Skin of body (tissue), 2 donors: ENCODE measurements around the gene AFAP1L2. TPM values are rescaled to one million over a fixed set of nuclear protein-coding genes. Genes with fewer than 3 reads are reported as not detected.

ENCODE experiments used
- DNase-seq: peaks from one replicate; lab custom pipeline; 2025; lab: John Stamatoyannopoulos, UW
- total RNA-seq: library from RNA; depleted of rRNA; stranded (reverse); fragments of >200 nt; gene quantifications from one replicate; pipeline ENCODE4 v1.2.3, GENCODE V29; 2014

The AFAP1L2 gene
- total RNA-seq, 1 donor from 2014 or later, result 24.9 TPM

DNA sequence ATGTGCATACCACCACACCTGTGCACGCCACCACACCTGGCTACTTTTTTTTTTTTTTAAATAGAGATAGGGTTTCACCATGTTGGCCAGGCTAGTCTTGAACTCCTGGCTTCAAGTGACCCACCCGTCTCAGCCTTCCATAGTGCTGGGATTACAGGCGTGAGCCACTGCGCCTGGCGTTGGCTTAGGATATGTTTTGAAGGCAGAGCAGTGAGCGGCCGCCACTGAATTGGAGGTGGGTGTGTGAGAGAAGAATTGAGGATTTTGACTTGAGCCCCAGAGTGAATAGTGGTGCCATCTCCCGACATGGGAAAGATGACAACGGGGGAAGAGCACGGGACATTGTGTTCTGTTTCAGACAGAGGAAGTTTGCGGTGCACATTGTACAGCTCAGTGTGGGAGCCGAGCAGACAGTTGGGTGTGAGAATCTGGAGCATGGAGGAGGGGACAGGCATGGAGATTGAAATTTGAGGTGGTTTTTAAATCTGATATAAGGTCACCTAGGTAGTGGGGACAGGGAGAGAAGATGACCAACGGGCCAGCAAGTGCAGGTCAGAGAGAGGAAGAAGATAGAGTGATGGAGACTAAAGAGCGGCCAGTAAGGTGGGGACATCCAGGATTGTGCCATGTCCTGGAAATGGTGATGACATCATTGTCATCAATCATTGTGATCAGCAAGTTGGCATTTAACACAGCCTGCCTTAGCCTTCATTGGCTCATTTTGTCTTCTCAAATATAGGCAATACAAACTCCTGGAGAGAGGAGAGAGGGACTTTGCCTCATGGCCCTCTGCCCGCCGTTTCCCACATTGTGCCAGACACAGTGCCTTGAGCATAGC is 129.5 kb downstream of the AFAP1L2 start:
- no peak for DNase-seq

- no peak for DNase-seq
These were observed 130.4 kb downstream of the AFAP1L2 start for GRCh38 chr10:114273910-114274309.

DNA sequence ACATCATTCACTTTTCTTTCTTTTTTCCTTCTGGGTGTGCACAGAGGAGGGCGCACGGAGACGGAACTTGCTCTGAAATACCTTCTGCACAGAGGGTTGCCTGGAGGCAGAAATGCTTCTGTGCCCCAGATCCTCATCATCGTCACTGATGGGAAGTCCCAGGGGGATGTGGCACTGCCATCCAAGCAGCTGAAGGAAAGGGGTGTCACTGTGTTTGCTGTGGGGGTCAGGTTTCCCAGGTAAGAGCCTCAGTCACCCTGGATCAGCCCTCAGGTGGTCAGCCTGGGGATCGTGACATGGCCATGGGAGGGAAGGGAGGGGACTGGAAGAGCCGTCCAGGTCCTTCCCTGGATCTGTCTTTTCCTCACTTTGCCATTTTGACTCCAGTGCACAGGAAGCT is 131.6 kb downstream of the AFAP1L2 start:
- no peak for DNase-seq

DNA sequence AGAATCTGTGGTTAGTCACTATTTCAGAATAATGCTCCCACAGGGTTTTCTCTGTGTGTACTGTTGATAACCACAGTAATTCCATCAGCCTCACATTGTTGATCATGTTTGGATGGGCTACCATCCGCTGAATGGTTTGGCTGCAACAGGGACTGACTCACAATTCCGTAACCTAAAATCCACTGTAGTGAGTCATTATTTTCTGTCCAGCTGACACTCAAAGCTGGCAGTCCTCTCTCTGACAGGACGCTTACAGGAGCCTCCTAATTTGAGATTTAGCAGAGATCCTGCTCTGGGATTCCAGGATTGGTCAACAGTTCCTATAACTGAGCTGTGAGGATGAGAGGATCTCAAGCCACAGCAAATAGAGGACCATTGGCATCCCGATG is 132.5 kb downstream of the AFAP1L2 start:
- DNase-seq, result no peak

GRCh38 chr10:114271075-114271778 is 133.1 kb downstream of the AFAP1L2 start:
- peak; percentile 8 for DNase-seq

DNA sequence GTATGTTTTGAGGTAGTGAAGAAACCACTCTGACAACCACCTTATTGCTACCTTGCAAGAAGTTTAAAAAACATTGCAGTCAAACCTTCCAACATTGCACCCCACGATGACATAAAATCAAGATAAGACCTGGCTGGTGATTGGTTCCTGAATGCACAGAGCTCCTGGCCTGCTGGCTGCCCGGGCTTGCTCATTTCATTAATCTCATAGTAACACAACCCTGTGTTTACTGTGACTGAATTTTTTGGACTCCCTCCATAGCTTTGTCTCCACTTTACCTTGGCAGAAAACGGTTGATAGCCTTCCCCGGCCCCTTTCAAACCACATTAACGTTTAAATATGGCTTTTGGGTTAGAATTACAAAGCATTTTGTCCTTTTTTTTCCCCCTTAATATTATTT is 137.8 kb downstream of the AFAP1L2 start:
- no peak for DNase-seq

DNA sequence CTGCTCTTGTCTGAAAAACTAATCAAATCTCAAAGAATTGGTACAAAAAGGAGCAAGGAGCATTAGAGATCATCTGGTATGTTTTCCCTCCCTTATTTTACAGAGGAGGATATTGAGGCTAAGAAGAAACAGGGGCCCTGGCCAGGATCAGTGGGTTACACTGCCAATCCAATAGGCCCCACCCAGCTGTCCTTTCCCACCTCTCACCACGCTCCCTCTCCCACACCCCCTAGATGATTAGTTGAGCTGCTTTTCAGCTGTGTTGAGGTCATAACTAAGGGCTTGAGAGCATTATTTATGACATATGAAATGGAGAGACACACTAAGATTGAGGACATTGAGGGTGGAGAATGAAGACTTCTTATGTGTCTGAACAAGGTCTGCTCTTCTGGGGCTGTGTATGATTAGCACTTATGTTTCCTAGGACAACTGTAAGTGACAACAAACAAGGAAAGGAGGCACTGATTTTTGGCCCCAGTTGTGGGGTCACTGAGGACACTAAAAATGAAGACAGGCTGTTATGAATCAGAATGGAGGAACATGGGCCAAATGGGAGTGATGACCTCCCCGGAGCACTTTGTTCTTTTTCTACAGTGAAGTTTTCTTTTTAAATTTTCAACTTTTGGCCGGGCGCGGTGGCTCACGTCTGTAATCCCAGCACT is 138.8 kb downstream of the AFAP1L2 start:
- DNase-seq, result no peak

- DNase-seq, result no peak
These were observed 141.8 kb downstream of the AFAP1L2 start for GRCh38 chr10:114262496-114262895.

DNA sequence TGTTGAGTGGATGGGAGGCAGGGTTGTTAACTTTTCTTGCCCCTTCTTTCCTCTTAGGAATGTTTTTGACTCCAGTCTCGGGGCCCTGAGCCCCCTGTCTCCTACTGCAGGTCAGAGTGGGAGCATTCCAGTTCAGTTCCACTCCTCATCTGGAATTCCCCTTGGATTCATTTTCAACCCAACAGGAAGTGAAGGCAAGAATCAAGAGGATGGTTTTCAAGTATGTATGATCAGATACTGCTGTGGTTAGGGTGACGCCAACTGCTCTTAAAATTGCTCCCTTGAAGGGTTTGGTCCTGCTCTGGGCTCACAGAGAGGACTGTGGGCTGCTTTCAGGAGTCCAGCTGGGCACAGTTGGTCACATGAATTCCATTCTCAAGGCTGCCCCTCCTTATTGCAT is 143.2 kb downstream of the AFAP1L2 start:
- DNase-seq, result no peak

GRCh38 chr10:114260366-114260765 is 143.9 kb downstream of the AFAP1L2 start:
- no peak for DNase-seq

- no peak for DNase-seq
These were observed 144.5 kb downstream of the AFAP1L2 start for GRCh38 chr10:114259824-114260223.

GRCh38 chr10:114258274-114258840 is 145.9 kb downstream of the AFAP1L2 start:
- no peak for DNase-seq

DNA sequence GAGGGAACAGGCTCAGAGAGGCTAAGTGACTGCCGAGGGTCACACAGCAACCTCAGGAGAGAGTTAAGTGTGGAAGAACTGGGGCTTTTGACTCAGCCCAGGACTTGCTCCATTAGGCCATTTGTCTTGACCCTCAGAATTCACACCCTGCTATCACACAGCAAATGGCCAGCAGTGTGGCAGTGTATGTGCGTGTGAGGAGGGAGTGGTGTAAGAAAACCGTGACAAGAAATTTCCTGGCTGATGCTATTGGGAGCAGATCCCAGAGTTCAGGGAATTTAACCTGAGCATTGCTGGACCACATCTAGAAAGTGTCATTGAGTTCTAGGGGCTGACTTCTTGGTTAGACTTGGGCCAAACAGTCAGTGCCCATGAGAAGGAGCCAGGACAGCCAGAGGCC is 146.8 kb downstream of the AFAP1L2 start:
- no peak for DNase-seq

- DNase-seq, result no peak
These were observed 147.5 kb downstream of the AFAP1L2 start for GRCh38 chr10:114256822-114257221.

- DNase-seq, result no peak
These were observed 148.1 kb downstream of the AFAP1L2 start for GRCh38 chr10:114256008-114256765.

GRCh38 chr10:114255227-114255626 is 149.1 kb downstream of the AFAP1L2 start:
- no peak for DNase-seq

DNA sequence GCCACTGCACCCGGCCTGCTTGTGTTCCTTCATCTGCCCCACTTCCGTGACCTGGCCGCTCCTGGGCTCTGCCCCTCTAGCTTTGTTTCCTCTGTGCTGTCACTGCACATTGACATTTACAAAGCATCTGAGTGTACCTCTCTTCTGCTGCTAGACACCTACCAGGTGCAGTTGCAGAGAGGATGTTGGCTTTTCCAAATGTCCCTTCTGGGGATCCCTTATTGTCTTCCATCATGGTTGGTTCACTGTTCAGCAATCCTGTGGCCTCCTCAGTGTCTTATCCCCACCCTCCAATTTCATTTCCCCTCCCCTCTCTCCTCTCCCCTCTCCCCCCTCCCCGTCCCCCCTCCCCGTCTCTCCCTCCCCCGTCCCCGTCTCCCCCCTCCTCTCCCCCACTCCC is 151.4 kb downstream of the AFAP1L2 start:
- no peak for DNase-seq

DNA sequence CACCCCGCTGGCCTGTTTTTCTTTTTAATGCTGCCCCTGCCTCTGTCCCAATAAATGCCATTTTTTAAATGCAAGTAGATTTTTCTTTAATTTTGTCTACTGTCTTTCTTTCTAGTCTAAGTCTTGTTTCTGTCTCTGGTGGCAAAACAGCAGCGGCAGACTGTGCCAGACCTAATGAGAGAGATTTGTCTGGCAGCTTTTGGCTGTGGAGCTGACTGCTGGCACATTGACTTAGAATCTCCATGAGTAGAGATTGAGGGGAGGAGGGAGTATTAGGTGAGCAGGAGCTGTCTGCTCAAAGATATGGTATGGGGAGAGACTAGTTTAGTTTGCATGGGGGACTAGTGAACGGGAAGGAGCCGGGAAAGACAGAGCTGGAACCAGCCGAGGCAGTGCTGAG is 152.2 kb downstream of the AFAP1L2 start:
- no peak for DNase-seq

GRCh38 chr10:114250716-114251115 is 153.6 kb downstream of the AFAP1L2 start:
- no peak for DNase-seq

GRCh38 chr10:114250236-114250635 is 154.1 kb downstream of the AFAP1L2 start:
- no peak for DNase-seq

GRCh38 chr10:114246679-114247305 is 157.5 kb downstream of the AFAP1L2 start:
- DNase-seq, result no peak
